WERI-Rb-1 (cell line): ENCODE measurements around the gene THOC6.

ENCODE experiments used
- DNase-seq: peaks from one replicate; pipeline ENCODE4 v3.0.0-alpha.2; 2020
- H3K27ac ChIP-seq: fragments of 250-450 bp; sonication (Bioruptor Pico); 2 replicates; pipeline ENCODE4 v1.5.1; 2020; ENCODE audit warnings: mild to moderate bottlenecking, moderate library complexity
- H3K27me3 ChIP-seq: fragments of 250-450 bp; sonication (Bioruptor Pico); 2 replicates; pipeline ENCODE4 v1.5.1; 2021; ENCODE audit warnings: mild to moderate bottlenecking, low read depth, moderate library complexity; ENCODE audit not compliant: insufficient read depth, severe bottlenecking
- H3K36me3 ChIP-seq: fragments of 250-450 bp; sonication (Bioruptor Pico); 2 replicates; pipeline ENCODE4 v1.5.1; 2020; ENCODE audit warnings: mild to moderate bottlenecking, moderate library complexity
- H3K4me3 ChIP-seq: 2 replicates; pipeline ENCODE4 v1.5.1; 2011; ENCODE audit warnings: low read depth, mild to moderate bottlenecking, control low read depth, low read length
- H3K9me3 ChIP-seq: fragments of 250-450 bp; sonication (Bioruptor Pico); 2 replicates; pipeline ENCODE4 v1.5.1; 2021; ENCODE audit warnings: mild to moderate bottlenecking, moderate library complexity; ENCODE audit not compliant: severe bottlenecking
- TF ChIP-seq, protein P1 (sequence below): IDR thresholded peaks from 2 replicates; pipeline ENCODE4 v1.5.1; 2011; ENCODE audit warnings: low read depth, mild to moderate bottlenecking, control low read depth, inconsistent platforms, low read length

THOC6 gene

GRCh38 chr16:3025032-3026002 lies 1.5 kb downstream of the THOC6 start:
- TF ChIP-seq, protein P1, sequence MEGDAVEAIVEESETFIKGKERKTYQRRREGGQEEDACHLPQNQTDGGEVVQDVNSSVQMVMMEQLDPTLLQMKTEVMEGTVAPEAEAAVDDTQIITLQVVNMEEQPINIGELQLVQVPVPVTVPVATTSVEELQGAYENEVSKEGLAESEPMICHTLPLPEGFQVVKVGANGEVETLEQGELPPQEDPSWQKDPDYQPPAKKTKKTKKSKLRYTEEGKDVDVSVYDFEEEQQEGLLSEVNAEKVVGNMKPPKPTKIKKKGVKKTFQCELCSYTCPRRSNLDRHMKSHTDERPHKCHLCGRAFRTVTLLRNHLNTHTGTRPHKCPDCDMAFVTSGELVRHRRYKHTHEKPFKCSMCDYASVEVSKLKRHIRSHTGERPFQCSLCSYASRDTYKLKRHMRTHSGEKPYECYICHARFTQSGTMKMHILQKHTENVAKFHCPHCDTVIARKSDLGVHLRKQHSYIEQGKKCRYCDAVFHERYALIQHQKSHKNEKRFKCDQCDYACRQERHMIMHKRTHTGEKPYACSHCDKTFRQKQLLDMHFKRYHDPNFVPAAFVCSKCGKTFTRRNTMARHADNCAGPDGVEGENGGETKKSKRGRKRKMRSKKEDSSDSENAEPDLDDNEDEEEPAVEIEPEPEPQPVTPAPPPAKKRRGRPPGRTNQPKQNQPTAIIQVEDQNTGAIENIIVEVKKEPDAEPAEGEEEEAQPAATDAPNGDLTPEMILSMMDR: no peak
- peaks cover 2% of the 10 kb centered on the region for H3K9me3 ChIP-seq
- H3K27ac ChIP-seq: no peak overlapping the region
- peaks cover 37% of the 10 kb centered on the region for H3K36me3 ChIP-seq
- H3K4me3 ChIP-seq: no peak overlapping the region
- DNase-seq: no peak
- peaks cover 18% of the 10 kb centered on the region for H3K27me3 ChIP-seq

GRCh38 chr16:3026003-3026378 lies 2.2 kb downstream of the THOC6 start:
- no peak overlapping the region for H3K27ac ChIP-seq
- H3K27me3 ChIP-seq: peaks cover 24% of the 10 kb centered on the region
- peaks cover 2% of the 10 kb centered on the region for H3K9me3 ChIP-seq
- H3K4me3 ChIP-seq: no peak overlapping the region
- DNase-seq: no peak
- TF ChIP-seq, protein P1: no peak
- peaks cover 37% of the 10 kb centered on the region for H3K36me3 ChIP-seq

DNA sequence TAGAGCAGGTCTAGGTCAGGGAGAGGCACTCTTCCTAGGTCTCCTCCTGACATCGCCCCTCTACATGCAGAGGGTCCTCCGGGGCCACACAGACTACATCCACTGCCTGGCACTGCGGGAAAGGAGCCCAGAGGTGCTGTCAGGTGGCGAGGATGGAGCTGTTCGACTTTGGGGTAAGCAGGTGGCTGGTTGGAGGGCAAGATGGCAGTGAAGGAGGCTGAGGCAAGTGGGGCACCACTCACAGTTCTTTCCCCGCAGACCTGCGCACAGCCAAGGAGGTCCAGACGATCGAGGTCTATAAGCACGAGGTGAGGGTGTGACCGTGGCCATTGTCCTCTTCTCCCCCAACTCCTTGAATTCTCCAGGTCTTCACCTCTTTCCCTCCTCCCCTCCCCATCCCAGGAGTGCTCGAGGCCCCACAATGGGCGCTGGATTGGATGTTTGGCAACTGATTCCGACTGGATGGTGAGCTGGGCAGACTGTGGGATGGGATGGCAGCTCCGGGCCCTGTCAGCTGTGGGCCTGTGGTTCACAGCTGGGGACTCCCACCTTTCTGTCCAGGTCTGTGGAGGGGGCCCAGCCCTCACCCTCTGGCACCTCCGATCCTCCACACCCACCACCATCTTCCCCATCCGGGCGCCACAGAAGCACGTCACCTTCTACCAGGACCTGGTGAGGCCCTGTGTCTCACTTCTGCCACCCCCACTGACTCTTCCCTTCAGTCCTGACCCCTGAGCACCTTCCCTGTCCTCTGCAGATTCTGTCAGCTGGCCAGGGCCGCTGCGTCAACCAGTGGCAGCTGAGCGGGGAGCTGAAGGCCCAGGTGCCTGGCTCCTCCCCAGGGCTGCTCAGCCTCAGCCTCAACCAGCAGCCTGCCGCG lies 3.0 kb downstream of the THOC6 start:
- H3K9me3 ChIP-seq: peaks cover 2% of the 10 kb centered on the region
- peaks cover 35% of the 10 kb centered on the region for H3K36me3 ChIP-seq
- peaks cover 32% of the 10 kb centered on the region for H3K27me3 ChIP-seq
- TF ChIP-seq, protein P1: no peak
- H3K27ac ChIP-seq: no peak overlapping the region
- no peak overlapping the region for H3K4me3 ChIP-seq
- no peak for DNase-seq

GRCh38 chr16:3027489-3027795 lies 3.6 kb downstream of the THOC6 start:
- H3K4me3 ChIP-seq: no peak overlapping the region
- H3K9me3 ChIP-seq: peaks cover 2% of the 10 kb centered on the region
- H3K27me3 ChIP-seq: peaks cover 38% of the 10 kb centered on the region
- TF ChIP-seq, protein P1: no peak
- peaks cover 32% of the 10 kb centered on the region for H3K36me3 ChIP-seq
- no peak overlapping the region for H3K27ac ChIP-seq
- no peak for DNase-seq

- Histone ChIP-seq H3K9me3 (peaks cover 2% of the 10 kb centered on the region), H3K36me3 (peaks cover 29% of the 10 kb centered on the region), H3K4me3 (peak overlapping the region; percentile 19), H3K27ac (no peak overlapping the region), H3K27me3 (peaks cover 45% of the 10 kb centered on the region)
- DNase-seq: peak; percentile 93
- TF ChIP-seq, protein P1: peak; percentile 87
These were observed 4.3 kb downstream of the THOC6 start for GRCh38 chr16:3027983-3028715.
